Stimulated activated naive CD4-positive, alpha-beta T cell (primary cell): ENCODE data around the gene CLCN6.

Experiments
- DNase-seq, 6 experiments: peaks; one replicate each; lab custom pipeline; 2025; lab: John Stamatoyannopoulos, UW

Gene CLCN6

DNA sequence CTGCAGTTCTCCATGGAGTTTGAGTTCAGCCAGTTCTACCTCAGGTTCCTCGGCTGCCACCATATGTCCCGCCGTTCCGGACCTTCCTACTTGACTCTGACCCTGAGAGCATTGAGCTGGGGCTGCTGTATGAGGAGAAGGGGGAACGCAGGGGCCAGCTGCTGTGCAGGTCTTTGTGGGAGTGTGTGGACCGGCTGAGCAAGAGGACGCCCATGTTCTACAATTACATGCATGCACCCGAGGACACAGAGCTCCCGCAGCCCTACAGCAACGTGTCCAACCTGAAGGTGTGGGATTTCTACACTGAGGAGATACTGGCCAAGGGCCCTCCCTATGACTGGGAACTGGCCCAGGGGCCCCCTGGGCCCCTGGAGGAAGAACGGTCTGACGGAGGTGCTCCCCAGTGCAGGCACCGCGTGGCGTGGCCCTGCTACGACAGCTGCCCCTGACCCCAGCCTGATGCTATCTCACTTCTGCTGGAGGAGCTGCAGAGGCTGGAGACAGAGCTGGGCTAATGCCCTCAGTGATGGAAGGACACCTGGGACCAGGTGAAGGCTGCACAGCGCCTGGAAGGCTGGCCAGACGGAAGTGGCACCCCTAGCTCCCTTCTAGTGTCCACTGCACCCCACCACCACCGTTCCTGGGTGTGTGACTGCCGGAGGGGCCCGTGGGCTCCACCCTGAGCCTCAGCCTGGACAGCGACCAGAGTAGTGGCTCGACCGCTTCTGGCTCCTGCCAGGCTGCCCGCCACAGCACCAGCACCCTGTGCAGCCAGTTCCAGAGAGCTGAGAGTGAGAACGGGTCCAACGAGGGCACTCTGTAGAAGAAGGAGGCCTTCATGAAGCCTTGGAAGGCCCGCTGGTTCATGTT is 73.6 kb downstream of the CLCN6 start:
- no peak for DNase-seq

GRCh38 chr1:11880181-11880575 is 74.2 kb downstream of the CLCN6 start:
- DNase-seq, result no peak

- DNase-seq, result no peak
These were observed 75.1 kb downstream of the CLCN6 start for GRCh38 chr1:11880911-11881748.

DNA sequence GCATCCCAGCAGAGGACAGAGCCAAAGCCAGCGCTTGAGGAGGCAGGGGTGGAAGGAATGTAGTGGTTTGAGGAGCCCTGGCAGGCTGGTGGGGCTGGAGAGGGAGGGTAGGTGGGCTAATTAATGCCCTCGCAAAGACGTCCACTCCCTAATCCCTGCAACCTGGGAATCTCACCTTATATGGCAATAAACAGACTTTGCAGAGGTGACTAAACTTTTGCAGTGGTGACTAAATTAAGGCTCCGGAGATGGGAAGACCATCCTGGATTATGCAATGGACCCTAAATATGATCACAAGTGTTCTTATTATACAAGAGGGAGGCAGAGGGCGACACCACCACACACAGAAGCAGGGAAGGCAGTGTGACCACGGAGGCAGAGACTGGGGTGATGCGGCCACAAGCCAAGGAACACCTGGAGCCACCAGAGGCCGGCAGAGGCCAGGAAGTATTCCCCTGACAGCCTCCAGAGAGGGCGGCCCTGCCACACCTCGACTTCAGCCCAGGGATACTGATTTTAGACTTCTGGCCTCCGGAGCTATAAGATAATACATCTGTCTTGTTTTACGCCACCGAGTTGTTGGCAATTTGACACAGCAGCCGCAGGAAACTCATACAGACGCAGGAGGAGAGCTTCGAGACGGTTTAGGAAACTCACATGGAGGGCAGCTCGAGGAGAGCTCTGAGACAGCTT is 75.9 kb downstream of the CLCN6 start:
- no peak for DNase-seq

DNA sequence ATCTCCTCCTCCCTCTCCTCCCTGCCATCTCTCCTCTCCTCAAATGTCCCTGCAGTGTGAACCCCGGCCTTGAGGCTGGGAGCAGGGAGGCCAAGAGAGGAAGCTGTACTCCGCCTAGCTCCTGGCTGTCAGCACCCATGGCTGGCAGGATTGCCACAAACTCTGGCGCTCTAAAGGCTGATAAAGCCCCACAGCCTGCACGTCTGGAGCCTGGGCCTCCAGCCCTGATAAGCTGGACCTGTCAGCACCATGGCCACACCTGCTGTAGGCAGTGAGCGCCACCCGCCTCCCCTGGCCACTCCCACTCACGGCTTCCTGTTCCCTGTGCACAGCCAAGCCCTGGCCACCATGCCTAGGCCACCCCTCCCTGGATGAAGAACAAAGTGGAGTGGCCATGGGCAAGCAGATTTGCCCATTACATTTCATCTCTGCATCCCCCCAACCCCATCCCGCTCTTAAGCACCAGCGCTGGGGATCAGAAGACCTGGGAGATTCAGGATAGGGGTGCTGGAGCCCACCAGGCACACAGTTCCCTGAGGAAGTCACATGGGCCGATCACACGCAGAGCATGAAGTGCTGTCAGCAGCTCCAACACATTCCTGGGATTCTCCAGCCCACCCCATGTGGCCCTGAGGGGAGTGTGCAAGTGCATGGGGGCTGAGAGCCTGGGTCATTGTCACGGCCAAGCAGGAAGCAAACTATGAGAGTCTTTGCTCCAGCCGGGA is 77.0 kb downstream of the CLCN6 start:
- DNase-seq, result no peak

- DNase-seq, result no peak
These were observed 79.9 kb downstream of the CLCN6 start for GRCh38 chr1:11885916-11886315.

GRCh38 chr1:11886986-11887665 is 81.1 kb downstream of the CLCN6 start:
- no peak for DNase-seq

DNA sequence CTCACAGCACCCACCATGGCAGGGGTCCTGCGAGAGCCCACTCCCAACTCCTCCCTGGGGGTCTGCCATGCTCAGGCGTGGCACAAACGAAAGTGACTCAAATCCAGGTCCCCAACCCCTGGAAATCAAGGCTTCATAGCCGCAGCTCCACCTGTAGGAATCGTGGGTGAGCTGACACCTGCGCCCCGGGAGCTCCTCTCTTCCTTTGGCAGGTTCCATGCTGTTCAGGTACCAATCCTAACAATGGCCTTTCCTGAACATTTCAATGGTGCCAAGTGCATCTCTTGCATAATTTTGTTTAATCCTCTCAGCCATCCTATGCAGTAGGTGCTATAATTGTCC is 81.6 kb downstream of the CLCN6 start:
- no peak for DNase-seq

DNA sequence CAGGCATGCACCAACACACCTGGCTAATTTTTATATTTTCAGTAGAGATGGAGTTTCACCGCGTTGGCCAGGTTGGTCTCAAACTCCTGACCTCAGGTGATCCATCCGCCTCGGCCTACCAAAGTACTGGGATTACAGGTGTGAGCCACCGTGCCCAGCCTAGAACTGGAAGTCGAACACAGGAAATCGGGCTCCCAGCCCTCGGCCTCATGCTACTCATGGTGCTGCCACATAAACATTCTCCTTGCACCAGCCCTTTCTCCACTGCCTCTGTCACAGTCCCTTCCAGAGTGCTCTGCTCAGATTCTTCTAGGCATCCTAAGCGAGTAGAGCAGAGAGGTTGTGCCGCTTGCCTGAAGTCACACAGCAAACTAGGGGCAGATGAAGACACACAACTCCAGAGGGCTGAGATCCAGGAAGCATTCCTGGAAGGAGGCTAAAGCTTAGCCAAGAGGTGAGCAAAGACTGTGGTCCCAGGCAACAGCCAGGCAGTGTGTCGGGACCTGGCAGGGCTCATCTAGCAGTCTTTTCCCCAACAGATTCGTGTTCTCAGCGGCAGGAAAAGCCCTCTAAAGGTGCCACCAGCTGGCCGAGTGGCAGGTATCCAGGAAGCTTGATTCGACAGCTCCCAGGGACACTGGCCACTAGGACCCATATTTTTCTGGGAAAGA is 82.3 kb downstream of the CLCN6 start:
- DNase-seq, result no peak

GRCh38 chr1:11888877-11889208 is 82.9 kb downstream of the CLCN6 start:
- no peak for DNase-seq

- no peak for DNase-seq
These were observed 85.6 kb downstream of the CLCN6 start for GRCh38 chr1:11891433-11892186.
